HAP-1 (cell line): ENCODE results near the gene KLF6.

ENCODE experiments used
- DNase-seq, 2 experiments: peaks; one replicate each; pipeline ENCODE4 v3.0.0-alpha.2; 2016 to 2020; ENCODE audit warnings: low spot score in 2 of 2
- H3K27me3 ChIP-seq: fragments of 250-450 bp; sonication (Bioruptor Pico); 2 replicates; pipeline ENCODE4 v1.5.1; 2020; ENCODE audit warnings: low read depth, mild to moderate bottlenecking, moderate library complexity
- H3K36me3 ChIP-seq: fragments of 250-450 bp; sonication (Bioruptor Pico); replicated peaks from 2 replicates; pipeline ENCODE4 v1.5.1; 2020; ENCODE audit warnings: mild to moderate bottlenecking
- H3K4me1 ChIP-seq: fragments of 250-450 bp; sonication (Bioruptor Pico); 2 replicates; pipeline ENCODE4 v1.5.1; 2020; ENCODE audit warnings: mild to moderate bottlenecking
- H3K4me3 ChIP-seq: fragments of 250-450 bp; sonication (Bioruptor Pico); 2 replicates; pipeline ENCODE4 v1.5.1; 2020; ENCODE audit warnings: mild to moderate bottlenecking, moderate library complexity
- H3K9me3 ChIP-seq: fragments of 250-450 bp; sonication (Bioruptor Pico); 2 replicates; pipeline ENCODE4 v1.5.1; 2020; ENCODE audit warnings: mild to moderate bottlenecking, moderate library complexity
- in situ Hi-C: fragments of 300-500 bp; cut with MboI; formaldehyde crosslinking; loops from 3 replicates; pipeline ENCODE4 v1.14.3; 2020; ENCODE audit warnings: low sequenced_read_pairs, inconsistent platforms, mixed read lengths

KLF6 gene

GRCh38 chr10:3780021-3780770 is 4.8 kb downstream of the KLF6 start:
- H3K27me3 ChIP-seq = no peaks in the 10 kb centered on the region

GRCh38 chr10:3779158-3779741 is 5.8 kb downstream of the KLF6 start:
- in situ Hi-C loops = loop anchor here (25.0 kb wide), 1 partner anchor 592 kb away; no protein-coding TSS in a partner anchor
- no peaks in the 10 kb centered on the region for H3K9me3 ChIP-seq
- H3K4me1 ChIP-seq = peaks cover 6% of the 10 kb centered on the region; the same call in 1 of the 2 replicates
- no peak overlapping the region for H3K4me3 ChIP-seq
- DNase-seq = no peak
- H3K27me3 ChIP-seq = no peaks in the 10 kb centered on the region
- peaks cover 70% of the 10 kb centered on the region for H3K36me3 ChIP-seq

More at GRCh38 chr10:3780021-3780770, 4.8 kb downstream of the KLF6 start:
- in situ Hi-C loops = loop anchor here (25.0 kb wide), 1 partner anchor 593 kb away; no protein-coding TSS in a partner anchor
- H3K36me3 ChIP-seq = peaks cover 74% of the 10 kb centered on the region
- H3K9me3 ChIP-seq = no peaks in the 10 kb centered on the region
- no peak for DNase-seq
- H3K4me1 ChIP-seq = peaks cover 6% of the 10 kb centered on the region; the same call in 1 of the 2 replicates
- H3K4me3 ChIP-seq = no peak overlapping the region

GRCh38 chr10:3778692-3779157 is 6.3 kb downstream of the KLF6 start:
- no peak overlapping the region for H3K4me3 ChIP-seq
- no peak for DNase-seq
- H3K9me3 ChIP-seq = no peaks in the 10 kb centered on the region
- peaks cover 70% of the 10 kb centered on the region for H3K36me3 ChIP-seq
- in situ Hi-C loops = loop anchor here (25.0 kb wide), 1 partner anchor 591 kb away; no protein-coding TSS in a partner anchor
- H3K4me1 ChIP-seq = peaks cover 6% of the 10 kb centered on the region; the same call in 1 of the 2 replicates
- H3K27me3 ChIP-seq = no peaks in the 10 kb centered on the region

GRCh38 chr10:3777981-3778691 is 6.9 kb downstream of the KLF6 start:
- Histone ChIP-seq H3K4me3 (no peak overlapping the region), H3K36me3 (peaks cover 70% of the 10 kb centered on the region), H3K4me1 (peaks cover 6% of the 10 kb centered on the region; the same call in 1 of the 2 replicates), H3K9me3 (no peaks in the 10 kb centered on the region), H3K27me3 (no peaks in the 10 kb centered on the region)
- in situ Hi-C loops = loop anchor here (25.0 kb wide), 1 partner anchor 591 kb away; no protein-coding TSS in a partner anchor
- DNase-seq = no peak

GRCh38 chr10:3776796-3777571 is 8.0 kb downstream of the KLF6 start:
- in situ Hi-C loops = loop anchor here (25.0 kb wide), 1 partner anchor 590 kb away; no protein-coding TSS in a partner anchor
- no peak for DNase-seq
- Histone ChIP-seq H3K4me3 (no peak overlapping the region), H3K36me3 (peaks cover 61% of the 10 kb centered on the region), H3K9me3 (no peaks in the 10 kb centered on the region), H3K4me1 (peaks cover 4% of the 10 kb centered on the region; the same call in 1 of the 2 replicates), H3K27me3 (no peaks in the 10 kb centered on the region)

GRCh38 chr10:3775696-3776551 is 9.1 kb downstream of the KLF6 start:
- in situ Hi-C loops = loop anchor here (25.0 kb wide), 1 partner anchor 589 kb away; no protein-coding TSS in a partner anchor
- no peak overlapping the region for H3K4me3 ChIP-seq
- no peaks in the 10 kb centered on the region for H3K27me3 ChIP-seq
- H3K9me3 ChIP-seq = no peaks in the 10 kb centered on the region
- no peak for DNase-seq
- H3K36me3 ChIP-seq = peaks cover 51% of the 10 kb centered on the region
- H3K4me1 ChIP-seq = 0 out of 2 replicates have a peak, but pooled peaks cover 3% of the 10 kb centered on the region

- peaks cover 42% of the 10 kb centered on the region for H3K36me3 ChIP-seq
- no peak overlapping the region for H3K4me3 ChIP-seq
- no peaks in the 10 kb centered on the region for H3K27me3 ChIP-seq
- in situ Hi-C loops = loop anchor here (25.0 kb wide), 1 partner anchor 588 kb away; no protein-coding TSS in a partner anchor
- H3K4me1 ChIP-seq = no peaks in the 10 kb centered on the region
- no peaks in the 10 kb centered on the region for H3K9me3 ChIP-seq
- DNase-seq = no peak
These were observed 10.0 kb downstream of the KLF6 start for GRCh38 chr10:3774814-3775695.

GRCh38 chr10:3774018-3774813 is 10.8 kb downstream of the KLF6 start:
- H3K9me3 ChIP-seq = no peaks in the 10 kb centered on the region
- H3K36me3 ChIP-seq = peaks cover 34% of the 10 kb centered on the region
- H3K4me3 ChIP-seq = no peak overlapping the region
- no peaks in the 10 kb centered on the region for H3K27me3 ChIP-seq
- H3K4me1 ChIP-seq = no peaks in the 10 kb centered on the region
- DNase-seq = no peak
- in situ Hi-C loops = no loop called here

GRCh38 chr10:3773460-3774017 is 11.5 kb downstream of the KLF6 start:
- Histone ChIP-seq H3K4me3 (no peak overlapping the region), H3K27me3 (no peaks in the 10 kb centered on the region), H3K9me3 (no peaks in the 10 kb centered on the region), H3K4me1 (no peaks in the 10 kb centered on the region), H3K36me3 (peaks cover 27% of the 10 kb centered on the region)
- in situ Hi-C loops = no loop called here
- no peak for DNase-seq

- DNase-seq = no peak
- in situ Hi-C loops = no loop called here
These were observed 12.4 kb downstream of the KLF6 start for GRCh38 chr10:3772361-3773171.

More at GRCh38 chr10:3772361-3773171, 12.4 kb downstream of the KLF6 start:
- Histone ChIP-seq H3K9me3 (no peaks in the 10 kb centered on the region), H3K4me3 (no peak overlapping the region), H3K36me3 (peaks cover 18% of the 10 kb centered on the region), H3K27me3 (no peaks in the 10 kb centered on the region), H3K4me1 (no peaks in the 10 kb centered on the region)
